GM19324 (cell line): ENCODE measurements around the gene GPR63.

Experiments used
- ATAC-seq: cut with Tn5 transposase; IDR thresholded peaks from one replicate; pipeline ENCODE4 v1.9.1; 2021; ENCODE audit warnings: mild to moderate bottlenecking, moderate library complexity; ENCODE audit not compliant: unreplicated experiment, low FRiP score

The GPR63 gene, protein sequence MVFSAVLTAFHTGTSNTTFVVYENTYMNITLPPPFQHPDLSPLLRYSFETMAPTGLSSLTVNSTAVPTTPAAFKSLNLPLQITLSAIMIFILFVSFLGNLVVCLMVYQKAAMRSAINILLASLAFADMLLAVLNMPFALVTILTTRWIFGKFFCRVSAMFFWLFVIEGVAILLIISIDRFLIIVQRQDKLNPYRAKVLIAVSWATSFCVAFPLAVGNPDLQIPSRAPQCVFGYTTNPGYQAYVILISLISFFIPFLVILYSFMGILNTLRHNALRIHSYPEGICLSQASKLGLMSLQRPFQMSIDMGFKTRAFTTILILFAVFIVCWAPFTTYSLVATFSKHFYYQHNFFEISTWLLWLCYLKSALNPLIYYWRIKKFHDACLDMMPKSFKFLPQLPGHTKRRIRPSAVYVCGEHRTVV

DNA sequence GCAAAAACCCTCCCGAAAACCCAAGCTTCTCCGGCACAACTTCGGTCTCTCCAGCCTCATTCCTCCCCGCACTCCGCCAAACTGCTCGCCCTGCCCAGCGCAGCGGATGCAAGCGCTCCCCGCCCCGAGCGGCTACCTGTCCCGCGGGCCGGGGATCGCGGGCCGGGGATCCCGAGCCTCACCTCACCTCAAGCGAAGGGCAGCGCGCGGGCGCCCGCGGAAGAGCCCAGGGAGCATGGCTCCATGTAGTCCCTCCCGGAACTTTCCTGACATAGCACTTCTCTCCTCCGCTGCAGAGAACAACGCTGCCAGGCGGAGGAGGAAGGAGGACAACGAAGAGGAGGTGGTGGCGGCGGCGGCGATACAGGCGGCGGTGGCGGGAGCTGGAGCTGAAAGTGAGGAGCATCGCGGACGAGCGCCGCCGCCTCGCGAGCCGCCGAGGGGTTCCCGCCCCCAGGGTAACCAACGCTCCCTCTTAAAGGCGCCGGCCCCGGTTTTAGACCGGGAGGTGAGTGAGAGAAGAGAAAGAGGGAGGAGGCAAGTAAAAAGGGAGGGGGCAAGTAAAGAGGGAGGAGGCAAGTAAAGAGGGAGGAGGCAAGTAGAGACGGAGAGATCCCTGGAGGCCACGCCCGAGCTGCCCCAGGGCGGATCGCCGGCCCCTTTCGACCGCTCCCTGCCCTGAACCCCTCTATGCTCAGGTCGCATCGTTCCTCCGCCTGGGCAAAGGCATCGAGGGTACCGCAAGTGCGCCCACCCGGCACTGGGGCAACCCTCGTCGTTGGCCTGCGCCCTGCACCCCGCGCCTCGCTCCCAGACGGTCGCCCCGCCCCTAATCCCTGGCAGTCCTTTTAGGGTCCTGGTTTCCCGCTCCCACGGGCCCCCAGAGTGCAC is at the start of gene GPR63:
GPR63 (minus strand) TSS at position 397 of the 891 bp plus-strand sequence. CDS start 37,746 bp downstream, outside the sequence.
- peak; percentile 94 for ATAC-seq

DNA sequence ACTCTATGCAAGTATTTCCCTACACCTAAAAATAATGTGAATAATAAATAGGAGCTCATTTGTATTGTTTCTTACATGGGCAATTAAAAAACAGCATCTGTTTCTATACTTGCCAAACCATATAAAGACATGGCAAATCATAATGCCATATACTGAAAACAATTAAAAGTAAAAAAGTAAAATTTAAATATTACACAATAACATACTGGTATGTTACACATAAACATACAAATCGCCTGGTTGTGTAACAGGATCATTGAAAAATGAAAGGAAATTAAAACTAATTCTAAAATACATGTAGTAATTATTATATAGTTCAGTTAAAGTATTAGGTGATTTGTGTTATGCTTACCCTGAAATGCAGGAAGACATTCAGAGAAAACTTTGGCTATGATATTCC is 49.2 kb upstream of the GPR63 start:
- no peak for ATAC-seq

DNA sequence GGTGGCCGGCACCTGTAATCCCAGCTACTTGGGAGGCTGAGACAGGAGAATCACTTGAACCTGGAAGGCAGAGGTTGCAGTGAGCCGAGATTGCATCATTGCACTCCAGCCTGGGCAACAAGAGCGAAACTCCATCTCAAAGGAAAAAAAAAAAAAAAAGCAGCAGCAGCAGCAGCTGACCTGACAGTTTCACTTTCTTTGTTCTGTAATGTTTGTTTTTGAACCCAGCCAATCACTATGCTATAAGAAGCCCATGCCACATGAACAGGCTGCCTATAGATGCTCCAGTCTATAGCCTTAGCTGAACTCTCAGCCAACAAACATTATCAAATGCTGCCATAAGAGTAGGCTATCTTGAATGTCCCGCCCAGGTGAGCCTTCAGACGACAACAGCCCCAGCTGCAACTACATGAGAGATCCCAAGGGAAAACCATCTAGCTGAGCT is 47.9 kb upstream of the GPR63 start:
- peak; percentile 82 for ATAC-seq

DNA sequence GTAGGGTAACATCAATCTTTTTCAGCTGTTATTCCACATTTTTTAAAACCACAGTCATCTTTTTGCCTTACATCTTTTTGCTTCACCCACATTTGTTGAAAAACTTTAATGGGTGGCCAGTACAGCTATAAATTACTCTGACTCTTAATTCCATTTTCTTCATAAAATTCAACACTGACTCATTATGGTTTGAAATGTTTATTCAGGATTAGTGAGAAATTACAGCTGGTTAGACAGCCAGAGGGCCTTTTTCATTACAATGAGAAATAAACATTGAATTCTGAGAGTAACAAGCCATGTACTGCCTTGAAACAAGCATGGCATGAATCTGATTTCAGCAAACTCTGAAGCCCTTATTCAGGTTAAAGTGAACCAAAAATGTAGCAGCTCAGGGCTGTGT is 40.9 kb upstream of the GPR63 start:
- ATAC-seq, result no peak

DNA sequence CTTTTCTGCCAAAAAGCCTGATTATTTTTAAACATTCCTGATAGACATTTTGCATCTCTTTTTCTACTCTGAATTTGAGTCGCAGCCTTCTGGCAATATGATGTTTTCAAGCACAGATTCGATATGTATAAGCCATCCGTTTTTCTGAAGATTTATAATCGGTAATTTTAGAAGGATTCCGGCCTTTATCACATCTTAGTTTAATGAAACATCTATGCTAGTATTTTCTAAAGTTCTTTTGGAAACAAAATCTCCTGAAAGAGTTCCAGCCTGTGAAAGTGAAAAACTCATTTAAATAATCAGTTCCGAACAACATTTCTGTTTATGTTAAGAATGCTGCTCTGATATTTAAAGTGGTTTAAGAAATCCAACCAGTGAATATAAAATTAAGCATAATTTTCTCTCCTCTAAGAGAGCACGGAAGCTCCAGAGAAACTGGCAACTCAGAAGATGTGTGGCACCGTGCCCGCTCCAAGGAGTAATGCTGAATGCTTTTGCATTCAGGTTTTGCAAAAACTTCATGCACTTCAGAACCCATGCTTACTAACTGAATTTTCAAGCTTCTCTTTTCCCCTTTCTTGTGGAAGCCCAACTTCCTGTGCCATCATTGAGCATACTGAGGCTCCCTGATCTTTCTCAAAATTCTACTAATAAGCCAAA is 39.7 kb upstream of the GPR63 start:
- no peak for ATAC-seq

DNA sequence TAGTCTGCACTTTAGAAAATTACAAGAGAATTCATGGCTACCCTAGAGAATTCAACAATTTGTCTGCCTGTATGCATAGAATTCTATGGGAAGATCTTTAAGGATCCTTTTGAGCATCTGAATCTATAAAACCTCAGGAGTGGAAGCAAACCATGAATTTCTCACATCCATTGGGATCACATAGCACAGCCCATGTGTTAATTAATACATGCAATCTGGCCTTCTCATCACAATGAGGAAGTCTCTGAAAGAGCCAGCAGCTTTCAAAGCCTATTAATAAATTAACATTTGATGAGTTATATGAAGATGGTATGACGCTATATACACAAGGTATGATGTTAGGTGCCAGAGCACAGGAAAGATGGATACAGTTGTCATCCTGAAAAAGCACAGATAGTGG is 35.7 kb upstream of the GPR63 start:
- ATAC-seq, result no peak

DNA sequence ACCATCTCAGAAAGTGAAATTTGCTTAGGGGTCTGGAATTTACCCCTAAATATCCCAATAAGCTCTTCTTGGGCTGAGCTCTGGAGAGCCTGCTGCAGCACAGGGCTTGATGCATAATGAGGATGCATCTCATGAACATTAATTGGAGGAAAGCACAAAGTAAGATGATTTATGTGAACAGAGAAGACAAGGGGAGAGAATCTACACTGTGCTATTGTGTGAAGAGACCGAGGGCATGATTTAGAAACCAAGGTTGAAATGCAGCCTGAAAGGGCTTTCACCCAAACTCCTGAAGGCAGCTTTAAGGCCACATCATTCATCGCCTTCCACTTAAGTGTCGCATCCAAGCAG is 27.8 kb upstream of the GPR63 start:
- ATAC-seq, result no peak

DNA sequence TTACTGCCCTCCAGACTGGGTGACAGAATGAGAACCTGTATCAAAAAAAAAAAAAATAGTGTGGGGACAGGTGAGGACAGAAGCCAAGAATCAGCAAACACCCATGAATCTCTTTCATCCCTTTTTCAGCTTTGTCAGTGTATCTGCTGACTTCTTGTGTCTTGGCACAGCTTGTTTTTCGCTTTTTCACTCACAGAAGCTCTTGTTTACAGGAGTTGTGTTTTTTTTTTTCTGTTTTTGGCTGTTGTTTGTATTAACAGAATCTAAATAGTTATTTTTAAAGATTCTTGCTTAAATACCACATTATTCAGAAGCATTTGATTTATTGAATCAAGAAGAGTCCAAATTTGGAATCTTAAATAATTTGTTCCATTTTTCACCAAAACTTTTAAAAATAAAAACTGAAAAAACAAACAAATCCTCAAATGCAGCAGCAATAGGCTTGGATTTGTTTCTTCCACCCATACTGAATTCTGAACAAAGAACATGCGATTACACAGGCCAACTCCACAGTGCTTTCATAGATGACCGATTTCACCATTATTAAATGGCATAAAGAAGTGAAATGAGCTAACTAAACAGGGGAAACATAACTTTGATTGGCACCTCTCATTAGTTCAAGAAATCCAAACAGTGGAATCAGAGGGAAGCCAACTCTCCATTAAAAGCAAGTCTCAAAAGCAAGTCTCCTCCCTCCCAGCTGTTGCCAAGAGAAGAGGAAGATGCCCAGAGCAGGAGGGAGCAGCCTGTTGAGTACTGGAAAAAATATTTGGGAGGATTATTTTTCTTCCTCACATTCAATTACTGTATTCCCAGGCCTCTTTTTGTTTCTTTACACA is 27.2 kb upstream of the GPR63 start:
- ATAC-seq, result no peak

DNA sequence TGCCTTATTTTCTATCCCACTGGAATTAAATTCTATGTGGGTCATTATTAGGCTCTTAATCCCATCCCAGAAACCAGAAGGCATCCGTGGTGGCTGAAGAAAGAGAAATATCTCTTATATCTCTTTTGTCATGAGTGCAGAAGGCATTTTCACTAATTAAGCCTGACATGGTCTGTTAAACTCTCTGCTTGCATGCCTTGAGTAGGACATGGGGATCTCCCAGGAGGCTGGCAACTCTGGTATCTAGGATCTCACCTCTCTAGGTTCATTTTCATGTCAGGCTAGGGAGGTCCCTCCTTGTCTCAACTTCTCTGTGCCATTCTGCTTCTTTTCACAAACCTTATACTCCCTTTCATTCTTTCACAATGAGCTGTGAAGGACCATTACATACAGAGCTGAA is 25.3 kb upstream of the GPR63 start:
- no peak for ATAC-seq

DNA sequence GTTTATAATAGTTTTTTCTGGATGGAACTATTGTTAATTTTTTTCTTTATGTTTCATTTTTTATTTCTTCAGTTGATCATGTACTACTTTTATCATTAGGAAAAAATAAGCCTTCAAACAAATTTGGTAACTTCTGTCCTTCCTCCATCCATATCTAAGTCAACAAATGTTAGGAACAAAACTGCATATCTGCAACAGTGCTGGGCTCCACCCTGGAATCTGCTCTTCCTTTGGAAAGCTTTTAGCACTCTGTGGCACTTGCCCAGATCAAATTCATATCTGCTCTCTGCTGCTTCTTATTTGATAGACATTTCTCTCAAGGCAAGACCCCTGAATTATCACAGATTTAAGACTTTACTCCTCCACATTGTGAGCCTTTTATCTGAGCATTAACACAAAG is 24.3 kb upstream of the GPR63 start:
- no peak for ATAC-seq

DNA sequence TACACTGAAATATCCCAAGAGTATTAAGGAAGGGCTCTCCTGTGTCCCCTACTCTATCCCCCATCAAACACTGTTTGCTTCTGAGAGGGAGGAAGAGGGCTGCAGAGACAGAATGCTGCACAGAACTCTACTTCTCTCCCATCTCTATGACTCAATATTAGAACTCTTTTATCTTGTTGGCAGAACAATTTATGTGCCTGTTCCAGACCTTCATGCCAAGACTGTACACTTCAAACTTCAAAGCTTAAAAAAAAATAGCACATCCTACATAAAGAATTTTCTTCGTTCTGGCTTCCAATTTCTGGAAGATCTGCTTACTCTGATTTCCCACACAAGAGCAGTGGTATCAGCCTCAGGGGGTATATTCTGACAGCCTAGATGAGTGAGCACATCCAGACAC is 19.6 kb upstream of the GPR63 start:
- ATAC-seq, result no peak

DNA sequence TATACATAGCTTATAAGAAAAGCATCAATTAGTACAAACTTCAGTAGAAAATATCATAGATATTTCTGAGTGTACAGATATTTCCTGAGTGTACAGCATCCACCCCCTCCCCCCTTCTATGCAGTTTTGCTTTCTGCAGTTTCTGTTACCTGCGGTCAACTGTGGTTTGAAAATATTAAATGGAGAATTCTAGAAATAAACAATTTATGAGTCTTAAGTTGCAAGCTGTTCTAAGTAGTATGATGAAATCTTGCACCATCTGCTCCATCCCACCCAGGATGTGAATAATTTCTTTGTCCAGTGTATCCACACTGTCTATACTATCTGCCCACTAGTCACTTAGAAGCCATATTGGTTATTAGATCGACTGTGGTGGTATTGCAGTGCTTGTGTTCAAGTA is 15.8 kb upstream of the GPR63 start:
- ATAC-seq, result no peak

DNA sequence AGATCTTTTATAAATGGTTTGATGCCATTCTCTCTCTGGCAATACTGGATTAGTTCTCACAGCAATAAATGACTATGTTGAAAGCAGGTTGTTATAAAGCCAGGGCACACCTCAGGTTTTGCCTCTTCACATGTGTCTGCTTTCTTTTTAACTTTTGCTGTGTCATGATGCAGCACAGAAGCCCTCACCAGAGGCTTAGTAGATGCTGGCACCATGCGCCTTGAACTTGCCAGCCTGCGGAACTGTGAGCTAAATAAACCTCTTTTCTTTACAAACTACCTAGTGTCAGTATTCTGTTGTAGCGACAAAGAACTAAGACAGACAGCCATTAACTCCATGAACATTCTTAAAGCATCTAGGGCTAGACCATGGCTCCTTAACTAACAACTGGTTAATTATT is 15.3 kb upstream of the GPR63 start:
- ATAC-seq, result no peak

DNA sequence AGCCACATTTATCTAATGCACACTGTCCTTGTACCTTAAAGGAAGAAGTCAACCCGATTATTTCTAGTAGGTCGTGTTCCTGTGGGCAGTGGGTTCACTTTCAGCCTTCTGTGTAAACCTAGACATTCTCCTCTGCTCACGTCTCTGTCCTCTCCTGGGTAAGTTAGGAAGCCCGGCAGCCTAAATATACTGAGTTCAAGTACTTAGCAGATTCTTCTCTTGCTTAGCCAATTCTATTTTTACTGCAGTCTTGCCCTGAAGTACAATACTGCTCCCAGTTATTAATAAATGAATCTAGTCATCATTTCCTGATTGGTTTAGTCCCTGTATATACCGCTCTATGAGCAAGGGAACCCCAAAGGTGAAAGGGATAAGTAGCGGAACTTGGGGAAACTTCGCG is 14.6 kb upstream of the GPR63 start:
- ATAC-seq, result no peak

DNA sequence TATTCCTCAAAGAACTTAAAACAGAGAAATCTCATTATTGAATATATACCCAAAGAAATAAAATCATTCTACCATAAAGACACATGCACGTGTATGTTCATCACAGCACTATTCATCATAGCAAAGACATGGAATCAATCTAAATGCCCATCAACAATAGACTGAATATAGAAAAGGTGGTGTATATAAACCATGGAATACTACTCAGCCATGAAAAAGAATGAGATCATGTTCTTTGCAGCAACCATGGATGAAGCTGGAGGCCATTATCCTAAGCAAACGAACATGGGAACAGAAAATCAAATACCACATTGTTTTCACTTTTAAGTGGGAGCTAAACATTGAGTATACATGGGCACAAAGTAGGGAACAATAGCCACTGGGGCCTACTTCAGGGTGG is 12.3 kb upstream of the GPR63 start:
- no peak for ATAC-seq

DNA sequence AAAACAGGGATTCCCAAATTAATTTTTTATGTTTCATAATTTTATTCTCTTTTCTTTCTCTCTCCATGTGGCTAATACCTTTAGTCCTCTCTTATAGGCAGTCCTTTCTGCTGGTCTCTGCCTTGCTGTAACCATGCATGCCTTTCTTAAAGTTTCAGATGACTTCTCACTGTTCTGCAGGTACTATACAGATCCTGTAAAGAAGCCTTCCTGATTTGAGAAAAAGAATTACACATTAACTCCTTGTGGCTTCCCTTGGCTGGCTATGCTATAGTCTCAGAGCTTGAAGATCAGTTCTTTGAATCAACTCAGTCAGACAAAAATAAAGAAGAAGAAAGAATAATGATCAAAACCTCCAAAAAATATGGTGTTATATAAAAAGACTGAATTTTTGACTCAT is 7.3 kb upstream of the GPR63 start:
- ATAC-seq, result no peak

DNA sequence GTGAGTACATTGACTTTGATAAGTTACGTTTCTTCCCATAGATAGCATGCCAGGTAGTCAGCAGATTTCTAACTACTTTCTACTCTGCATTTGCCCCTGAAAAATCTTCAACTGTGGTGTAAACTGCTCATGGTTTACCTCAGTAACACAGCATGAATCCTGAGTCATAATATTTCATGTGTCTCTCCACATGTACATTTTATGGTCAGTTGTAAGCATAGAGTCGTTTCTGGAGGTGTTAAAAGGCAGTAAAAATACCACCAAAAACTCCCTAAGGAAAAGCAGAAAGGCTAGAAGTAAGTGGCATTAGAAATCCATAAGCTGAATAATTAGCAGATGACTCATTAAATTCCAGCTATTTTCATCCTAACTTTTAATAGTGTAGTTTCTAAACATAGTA is 4.1 kb upstream of the GPR63 start:
- no peak for ATAC-seq

DNA sequence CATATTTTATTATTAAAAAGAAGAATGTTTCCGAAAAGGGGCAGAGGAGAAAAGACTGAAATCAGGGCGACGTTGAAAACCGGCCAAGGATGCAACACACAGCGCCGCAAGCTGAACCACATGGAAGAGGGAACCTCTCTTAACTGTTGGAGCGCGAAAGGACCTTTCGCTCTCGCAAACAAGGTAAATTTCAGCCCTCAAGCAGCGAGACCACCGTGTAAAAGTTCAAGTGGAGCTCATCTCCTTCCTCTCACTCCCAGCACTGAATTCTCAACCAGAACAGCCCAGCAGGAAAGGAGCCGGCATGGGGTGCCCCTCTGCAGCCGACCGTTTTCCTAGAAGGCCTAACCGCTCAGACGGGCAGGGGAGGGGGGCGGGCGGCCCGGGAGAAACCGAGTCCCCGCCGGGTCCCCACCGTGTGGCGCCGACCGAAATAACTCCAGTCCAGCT is 621 bp downstream of the GPR63 start:
- ATAC-seq, result peak; percentile 15

DNA sequence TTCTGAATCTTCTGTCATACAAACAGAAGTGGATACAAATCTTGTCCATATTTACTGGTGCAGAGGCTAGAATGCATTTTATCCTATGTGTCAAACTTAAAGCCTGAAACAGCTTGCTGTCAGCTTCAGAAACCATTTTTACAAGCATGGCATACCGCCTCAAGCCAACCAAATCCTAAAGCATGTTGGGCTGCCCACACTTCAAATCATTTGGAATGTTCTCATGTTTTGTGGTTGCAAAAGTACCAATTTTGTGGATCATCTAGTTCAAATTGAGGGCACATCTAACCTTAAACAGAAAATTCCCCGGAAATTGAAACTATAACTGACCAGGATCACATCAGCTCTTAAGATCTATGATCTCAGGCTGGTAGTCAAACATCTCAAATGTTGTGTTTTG is 3.2 kb downstream of the GPR63 start:
- ATAC-seq, result no peak

DNA sequence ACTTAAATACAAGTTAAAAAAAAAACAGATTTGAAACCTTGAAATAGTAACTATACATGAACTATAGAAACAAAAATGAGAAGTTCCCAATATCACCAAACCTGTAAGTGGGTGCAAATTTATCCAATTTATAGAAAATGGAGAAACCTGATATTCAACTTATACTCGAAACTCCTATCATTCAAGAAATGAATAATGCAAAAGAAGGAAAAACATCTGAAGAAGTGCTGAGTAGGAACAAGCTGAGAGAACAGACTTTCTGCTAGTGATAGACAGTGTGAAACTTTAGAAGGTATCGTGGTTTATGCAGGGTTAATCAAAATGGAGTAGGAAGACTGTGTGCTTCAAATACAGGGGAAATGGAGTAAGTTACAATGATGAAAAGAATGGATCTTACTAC is 4.5 kb downstream of the GPR63 start:
- no peak for ATAC-seq
